SW 1271 (cell line): ENCODE measurements around the gene TBC1D8.

Experiments used
- DNase-seq, 2 experiments: peaks; one replicate each; lab custom pipeline; 2025; lab: John Stamatoyannopoulos, UW

TBC1D8 gene

DNA sequence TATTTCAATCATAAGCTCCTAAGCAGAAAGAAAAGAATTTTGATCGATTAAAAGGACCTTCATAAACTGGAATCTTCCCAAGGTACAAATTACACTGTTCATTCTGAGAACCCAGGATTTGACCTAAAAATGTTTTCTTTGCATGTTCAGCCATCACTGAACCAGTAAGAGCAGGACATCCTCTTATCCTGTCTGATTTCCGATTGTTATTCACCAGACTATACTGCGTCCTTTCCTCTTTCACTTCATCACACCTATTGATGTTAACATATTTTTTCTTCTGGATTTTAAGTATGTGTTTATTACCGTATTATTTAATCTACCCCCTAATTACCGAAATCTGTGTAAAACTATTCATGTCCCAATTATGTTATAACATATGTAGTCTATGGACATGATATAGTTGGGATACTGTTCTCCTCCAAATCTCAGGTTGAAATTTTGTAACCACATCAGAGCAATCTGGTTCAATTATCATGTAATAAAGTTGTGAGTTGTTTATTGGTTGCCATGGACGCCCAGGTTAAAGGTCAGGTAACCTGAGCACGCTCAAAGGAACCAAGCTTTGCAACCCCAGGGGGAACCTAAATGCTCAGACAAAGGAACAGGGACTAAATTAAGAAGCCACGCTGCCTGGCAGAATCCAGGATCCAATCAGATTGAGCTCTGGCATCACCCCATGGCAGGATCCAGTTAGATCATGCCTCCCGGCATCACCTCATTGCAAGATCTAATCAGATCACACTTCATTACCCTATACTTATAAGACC, 11.6 kb upstream of the TBC1D8 start:
- DNase-seq = no peak

DNA sequence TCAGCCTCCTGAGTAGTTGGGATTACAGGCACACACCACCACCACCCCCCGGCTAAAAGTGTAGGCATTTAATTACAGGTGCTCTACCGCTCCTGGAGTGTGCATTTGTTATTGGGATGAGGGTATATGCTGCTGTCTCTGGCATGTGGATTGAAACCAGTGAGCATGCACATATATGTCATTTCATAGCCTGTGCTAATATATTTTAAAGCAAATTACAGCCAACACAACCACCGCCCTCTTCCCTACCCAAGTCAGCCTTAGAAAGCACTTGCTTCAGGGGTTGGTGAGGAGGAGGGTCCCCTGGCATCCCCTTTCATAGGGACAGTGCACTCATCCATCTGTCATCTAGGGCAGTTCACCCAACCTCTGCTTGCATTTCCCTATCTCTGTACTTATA, 10.5 kb upstream of the TBC1D8 start:
- DNase-seq = no peak

DNA sequence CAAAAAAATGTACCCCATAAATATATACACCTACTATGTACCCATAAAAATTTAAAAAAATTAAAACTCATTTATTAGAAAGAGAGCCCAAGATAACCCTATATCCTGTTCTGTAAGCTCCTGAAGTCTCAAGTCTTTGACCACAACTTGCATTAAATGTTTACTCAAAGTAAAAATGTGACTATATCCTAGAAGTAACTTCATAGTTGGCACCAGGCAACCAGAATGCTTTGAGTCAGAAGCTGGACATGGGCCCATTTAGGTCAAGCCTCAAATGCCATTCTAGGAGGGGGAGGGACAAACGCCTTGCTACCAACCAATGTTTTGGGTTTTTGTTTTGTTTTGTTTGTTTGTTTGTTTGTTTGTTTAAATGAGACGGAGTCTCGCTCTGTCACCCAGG, 9.3 kb upstream of the TBC1D8 start:
- no peak for DNase-seq

DNA sequence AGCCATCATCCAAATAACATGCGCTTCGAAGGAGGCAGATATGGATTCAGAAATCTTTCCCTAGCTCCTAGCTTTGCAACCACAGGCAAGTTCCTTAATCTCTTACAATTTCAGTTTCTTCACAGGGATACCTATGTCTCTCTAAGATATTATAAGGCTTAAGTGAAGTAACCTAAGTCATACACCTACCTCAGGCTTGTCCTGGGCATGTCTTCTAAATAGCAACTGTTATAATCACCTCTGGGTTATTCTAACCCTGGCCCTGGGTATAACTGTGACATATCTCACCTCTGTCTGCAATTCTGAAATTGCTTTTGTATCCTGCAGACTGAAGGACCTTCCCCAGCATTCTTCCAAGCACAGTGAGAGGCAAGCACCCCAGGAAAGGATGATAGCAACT, 8.3 kb upstream of the TBC1D8 start:
- no peak for DNase-seq

DNA sequence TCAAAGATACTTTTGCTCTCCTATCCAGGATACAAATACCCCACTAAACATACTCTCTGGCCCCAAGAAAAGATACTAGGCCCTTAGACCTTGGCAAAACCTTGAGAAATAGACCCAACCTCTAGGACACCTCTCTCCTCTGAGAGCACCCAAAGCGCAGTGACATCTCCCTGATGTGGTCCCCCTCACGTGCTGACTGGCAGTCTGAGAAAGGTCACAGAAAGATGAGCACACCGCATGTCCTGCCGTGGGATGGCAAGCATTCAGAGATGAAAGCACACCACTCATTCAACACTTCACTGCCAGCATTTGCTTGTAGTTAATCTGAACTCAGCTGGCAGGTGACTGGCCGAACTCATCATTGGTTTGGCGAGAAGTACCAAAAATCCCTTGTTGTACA, 6.1 kb upstream of the TBC1D8 start:
- no peak for DNase-seq

DNA sequence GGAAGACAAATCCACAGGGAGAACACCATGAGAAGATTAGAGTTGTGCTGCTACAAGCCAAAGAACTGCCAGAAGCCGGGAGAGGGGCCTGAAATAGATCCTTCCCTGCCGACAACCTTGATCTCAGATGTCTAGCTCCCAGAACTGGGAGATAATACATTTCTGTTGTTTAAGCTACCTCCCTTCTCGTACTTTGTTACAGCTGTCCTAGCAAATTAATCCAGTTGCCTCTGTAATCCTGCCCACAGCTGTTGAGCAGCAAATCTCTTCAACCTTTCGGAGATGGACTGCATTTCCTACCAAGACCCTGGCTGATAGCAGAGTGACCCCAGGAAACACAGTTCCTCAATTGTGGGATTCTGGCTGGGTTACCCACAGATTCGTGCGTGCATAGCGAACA, 2.6 kb upstream of the TBC1D8 start:
- DNase-seq = no peak

DNA sequence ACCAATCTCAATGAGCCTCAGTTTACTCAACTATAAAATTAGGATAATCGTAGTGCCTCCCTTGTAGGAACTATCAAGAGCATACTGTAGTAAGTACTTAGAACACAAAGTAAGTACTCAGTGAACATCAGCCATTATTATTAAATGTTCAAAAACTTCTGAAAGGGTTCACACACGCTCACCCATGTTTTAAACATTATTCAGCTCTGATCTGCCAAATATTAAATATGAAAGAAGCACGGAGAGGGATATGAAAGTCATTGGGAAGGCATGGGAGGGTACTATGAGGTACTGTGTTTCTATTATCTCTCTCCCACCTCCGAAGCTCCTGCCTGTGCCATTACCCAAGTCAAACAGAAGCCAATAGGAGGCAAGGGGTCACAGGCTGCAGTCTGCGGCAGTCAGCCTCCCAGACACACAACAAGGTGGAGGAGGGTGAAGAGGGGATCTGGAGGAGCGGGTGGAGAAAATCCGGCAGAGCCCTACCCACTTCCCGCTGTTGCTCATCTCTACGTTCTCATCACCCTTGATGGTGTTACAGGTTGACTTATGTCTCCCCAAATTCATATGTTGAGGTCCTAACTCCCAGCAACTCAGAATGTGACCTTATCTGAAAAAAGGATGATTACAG, 2.0 kb upstream of the TBC1D8 start:
- DNase-seq = no peak

DNA sequence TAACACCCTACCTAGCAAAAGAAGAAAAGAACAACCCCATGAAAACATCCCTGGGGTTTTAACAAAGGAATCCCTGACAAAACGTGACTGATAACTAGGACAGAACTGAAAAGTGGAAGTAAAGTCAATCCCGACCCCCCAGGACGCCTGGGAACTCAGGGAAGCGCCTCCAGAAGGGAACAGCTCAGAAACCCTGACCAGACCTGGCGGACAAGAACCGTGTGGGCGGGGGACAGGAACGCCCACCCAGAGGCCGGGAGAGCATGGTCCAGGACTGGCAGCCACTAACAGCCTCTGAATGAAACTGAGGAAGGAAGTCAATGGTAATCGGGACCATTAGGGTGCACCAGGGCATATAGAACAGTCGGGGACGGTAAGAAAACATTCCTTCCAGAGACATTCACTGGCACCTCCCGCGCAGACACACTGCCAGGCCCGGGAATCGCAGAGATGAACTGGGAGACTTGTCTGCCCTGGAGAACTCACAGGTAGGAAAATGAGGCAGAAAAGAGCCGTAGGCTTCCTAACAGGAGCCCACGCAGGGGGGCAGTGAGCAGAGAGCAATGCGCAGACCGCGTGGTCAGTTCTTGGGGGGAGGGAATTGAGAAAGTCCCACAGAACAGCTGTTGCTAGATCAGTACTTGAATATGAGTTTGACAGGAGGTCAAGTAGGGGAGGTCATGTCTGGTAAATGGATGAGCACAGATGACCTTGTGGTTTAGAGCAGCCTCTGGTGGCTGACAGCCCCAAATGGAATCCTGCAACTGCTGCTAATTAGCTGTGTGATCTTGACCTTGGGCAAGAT, 1.3 kb upstream of the TBC1D8 start:
- peak in 1 of 2 experiments; percentile 75 for DNase-seq

DNA sequence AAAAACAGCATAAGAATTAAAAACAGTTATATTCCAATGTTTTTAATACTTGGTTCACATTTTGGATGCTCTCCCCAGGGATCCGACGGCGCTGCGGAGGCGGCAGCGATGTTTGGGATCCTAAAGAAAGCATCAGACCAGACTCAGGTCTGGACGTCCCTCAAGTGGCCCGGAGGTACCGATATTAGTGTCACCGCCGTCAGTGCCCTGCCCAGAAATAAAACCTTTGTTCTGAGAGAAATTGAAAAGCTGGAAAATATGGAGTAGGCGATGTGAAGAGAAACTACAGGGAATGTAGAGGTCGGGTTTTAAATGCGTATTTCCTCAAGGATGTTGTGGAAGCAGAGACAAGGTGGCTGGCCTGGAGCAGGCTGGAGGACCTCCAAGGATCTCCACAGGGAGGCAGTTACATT, 683 bp upstream of the TBC1D8 start:
- DNase-seq = no peak

DNA sequence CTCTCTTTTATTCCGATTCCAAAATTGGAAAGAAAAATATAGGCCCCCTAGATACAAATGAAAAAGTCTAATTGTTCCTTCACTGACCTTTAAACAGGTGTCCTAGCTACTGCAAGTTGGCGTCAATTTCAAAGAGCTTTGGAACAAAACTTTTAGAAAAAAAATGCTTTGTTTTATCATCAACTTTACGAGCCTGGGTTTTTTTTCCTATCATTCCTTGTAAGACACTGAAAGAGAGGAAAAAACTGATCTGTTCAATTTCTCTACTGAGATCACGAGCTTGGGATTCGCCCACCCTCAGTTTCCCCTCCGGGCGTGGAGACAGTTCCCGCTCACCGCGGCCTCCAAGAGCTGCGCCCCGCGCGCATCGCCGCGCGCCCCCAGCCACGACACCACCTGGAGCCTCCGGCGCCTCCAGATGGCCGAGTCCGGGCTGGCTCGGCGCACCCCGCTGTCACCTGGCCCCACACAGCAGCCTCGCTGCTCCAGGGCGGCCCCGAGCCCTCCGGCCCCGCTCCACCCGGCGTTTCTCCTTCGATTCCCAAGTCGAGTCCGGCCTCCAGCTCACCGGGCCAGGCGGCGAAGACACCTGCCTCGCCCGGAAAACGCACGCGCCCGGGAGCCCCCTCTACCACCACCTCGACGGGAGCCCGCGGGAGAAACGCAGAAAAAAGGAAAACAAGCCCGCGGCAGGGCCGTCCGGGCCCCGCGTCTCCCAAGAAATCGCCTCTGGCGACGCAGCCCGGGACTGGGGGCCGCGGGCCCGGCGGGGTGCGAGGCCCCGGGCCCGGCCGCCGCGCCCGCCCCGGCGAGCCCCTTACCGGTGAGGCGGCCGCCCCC, 656 bp downstream of the TBC1D8 start:
- DNase-seq = no peak

DNA sequence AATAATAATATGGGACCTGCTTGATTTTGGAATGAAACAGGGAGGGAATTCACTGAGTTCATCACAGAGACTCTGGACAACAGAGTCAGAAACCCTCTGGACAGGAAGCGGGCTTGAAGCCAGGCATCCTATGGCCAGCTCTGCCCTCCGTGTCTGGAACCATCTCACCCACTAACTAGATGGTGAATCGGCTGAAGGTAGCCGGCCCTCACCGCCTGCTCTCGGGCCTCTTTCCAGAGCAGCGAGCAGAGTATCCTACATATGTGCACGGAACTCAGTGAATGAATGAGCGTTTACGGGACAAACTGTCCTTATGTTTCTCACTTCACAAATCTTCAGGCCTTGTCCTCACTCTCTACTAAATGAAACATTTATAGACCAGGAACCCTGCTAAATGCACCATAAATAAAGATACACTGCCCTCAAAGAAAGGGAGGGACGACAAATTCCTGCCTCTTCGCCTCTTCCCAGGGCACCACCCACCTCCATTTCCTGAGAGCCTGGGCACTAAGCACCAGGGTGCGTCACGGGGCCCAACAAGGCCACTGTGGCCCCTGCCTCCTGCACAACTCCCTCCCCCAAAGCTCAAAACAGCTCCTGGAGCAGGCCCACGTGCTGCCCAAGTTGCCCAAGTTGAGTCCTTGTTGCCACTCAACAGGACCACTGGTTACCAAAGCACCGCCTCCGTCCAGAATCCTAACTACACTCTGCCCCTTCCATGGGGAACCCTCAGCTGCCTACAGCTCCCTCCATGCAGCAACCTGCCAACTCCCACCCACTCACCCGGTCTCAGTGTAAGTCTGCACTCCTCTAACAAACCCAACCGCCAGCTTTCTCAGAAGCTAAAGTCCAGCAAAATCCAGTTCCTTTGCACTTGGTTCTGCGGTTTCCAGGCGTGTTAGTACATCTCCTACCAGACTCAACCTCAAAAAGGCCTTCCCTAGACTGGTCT, 1.7 kb downstream of the TBC1D8 start:
- peak; percentile 18 to 75 for DNase-seq

DNA sequence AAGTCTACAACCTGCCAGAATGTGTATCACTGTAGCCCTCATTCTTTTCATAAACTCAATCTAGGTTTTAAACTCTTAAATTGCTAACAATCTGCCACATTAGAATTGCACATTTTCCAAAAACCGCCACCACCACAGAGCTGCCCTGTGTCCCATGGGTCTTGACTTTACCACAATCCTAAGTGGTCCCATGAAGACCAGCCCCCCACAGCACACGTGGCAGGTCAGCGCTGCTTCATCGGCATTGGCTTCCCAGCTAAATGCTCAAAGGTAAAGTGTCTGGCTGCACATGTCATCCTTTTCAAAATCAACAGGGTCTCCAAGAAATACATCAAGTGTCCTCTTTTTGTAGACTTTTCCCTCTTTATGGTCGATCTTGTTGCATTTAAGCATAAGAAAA, 2.4 kb downstream of the TBC1D8 start:
- DNase-seq = no peak

DNA sequence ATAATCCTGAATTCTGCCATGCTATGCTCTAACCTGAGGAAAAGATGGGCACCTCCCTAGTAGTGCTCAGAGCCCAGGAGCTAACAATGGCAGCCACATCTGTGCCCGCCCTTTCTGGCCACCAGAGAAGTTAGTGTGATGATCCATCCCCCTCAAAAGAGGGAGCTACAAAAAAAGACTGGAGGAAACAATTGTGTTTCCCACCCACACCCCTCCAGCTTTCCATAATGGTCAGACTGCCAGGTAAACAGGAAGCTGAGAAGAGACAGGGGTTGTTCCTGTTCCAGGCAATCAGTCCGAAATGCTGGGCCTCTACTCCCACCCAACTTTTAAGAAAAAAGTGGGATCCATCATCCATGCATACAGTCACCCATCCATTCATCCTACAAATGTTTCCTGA, 3.2 kb downstream of the TBC1D8 start:
- DNase-seq = no peak

DNA sequence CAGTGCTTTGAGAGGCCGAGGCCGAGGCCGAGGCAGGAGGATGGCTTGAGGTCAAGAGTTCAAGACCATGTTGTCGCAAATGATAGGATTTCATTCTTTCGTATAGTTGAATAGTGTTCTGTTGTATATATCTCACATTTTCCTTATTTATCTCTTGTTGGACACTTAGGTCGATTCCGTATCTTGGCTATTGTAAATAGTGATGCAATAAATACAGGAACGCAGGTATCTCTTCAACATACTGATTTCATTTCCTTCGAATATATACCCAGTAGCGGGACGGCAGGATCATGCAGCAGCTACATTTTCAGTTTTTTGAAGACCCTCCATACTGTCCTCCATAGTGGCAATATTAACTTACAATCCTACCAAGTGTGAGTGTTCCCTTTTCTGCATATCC, 4.1 kb downstream of the TBC1D8 start:
- DNase-seq = no peak

DNA sequence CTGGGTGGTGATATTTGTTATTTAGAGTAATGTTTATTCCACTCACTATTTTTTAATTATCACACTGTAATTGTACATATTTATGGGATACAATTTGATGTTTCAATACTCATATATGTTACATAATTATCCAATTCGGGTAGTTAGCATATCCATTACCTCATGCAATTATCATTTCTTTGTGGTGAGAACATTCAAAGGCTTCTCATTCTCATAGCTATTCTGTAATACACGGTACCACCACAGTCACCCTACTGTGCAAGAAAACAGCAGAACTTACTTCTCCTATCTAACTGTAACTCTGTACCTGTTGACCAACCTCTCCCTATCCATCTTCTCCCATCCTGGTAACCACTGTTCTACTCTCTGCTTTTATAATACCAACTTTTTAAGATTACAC, 4.6 kb downstream of the TBC1D8 start:
- DNase-seq = no peak

DNA sequence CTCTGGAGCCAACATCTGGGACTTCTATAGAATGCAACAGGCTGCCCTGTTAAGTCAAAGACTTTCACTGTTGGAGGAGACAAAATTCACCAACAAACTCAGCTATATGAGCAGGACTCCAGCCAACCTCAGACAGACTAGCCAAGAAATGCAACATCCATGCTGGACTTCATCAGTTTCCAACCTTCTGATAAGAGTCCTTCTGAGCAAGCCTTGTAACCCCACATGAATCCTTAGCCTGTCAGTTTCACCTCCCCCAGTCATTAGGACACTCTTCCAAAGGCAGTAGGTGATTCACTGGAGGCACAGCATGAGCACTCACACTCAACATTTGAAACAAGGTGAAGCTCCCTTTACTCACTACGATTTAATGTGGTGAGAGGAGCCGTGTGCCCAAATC, 5.8 kb downstream of the TBC1D8 start:
- DNase-seq = no peak

DNA sequence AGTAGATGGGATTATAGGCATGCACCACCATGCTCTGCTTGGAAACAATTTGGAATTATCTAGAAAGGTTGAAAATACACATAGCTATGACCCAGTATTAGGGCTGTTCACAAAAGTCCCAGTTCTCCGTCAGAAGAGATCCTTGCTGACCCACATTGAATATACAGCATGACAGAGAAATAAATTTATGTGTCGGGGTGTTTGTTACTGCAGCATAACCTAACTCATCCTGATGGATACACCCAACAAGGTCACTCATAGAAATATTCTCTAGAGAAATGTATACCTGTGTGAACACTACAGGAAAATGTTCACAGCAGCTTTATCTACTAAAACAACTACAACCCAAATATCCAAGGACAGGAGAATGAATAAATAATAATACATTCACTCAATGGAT, 9.0 kb downstream of the TBC1D8 start:
- no peak for DNase-seq

DNA sequence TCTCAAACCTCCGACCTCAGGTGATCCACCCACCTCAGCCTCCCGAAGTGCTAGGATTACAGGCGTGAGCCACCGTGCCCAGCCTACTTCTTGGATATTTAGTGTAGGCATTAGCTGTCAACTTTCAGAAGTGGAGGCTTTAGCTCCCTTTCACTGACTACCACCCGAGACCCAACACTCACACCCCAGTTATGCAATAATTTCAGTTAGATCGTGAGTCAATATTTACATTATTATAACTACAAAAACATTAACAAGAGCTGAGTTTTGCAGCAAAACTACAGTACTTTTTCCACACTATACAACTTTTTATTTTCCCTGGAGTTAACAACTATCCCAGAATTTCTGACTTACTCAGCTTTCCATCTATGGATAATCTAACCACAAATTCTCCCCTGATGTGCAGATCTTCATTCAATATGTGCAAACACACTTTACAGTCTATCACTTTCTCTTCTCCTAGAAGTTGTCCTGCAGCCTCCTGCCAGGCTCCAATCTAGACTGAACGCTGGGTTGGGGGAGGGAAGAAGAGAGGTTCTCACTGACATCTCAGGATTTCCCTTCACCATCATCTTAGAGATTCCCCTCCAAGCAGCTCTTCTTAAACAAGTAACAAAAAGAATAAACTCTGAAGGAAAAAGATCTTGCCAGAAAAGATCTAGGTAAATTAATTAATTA, 10.1 kb downstream of the TBC1D8 start:
- no peak for DNase-seq

DNA sequence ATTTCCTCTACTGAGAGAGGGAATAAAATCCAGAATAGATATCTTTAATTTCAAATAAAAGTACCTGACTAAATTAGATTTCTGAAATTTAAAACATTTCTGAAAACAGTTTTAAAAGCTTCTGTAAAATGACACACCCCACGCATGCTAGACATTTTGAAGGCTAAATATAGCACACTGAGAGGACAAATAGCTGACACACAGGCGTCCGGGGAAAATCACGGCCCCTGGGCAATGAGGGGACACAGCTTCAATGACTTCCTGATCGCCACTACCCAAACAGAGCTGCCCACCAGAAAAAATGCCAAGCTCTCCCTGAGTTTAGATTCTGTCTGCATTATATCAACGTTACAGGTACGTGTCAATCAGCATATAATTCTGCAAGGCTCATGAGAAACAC, 10.9 kb downstream of the TBC1D8 start:
- DNase-seq = no peak

DNA sequence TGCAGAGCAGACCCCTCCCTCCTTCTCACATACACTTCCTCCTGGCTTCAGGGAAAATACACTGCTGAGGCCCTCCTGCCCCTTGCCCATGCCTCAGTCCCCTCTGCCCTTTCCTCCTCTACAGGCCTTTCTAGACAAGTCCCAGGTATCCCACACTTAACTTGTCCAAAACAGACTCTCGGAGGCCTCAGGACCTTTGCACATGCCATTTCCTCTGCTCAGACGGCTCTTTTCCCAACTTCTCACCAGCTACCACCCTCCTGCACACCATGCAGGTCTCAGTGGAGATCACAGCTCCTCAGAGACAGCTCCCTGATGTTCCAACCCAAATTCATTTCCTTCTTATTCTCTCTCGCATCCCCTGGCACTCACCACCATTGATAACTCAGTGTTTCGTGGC, 11.7 kb downstream of the TBC1D8 start:
- no peak for DNase-seq
